ENCODE data around the gene RADIL.

DNA sequence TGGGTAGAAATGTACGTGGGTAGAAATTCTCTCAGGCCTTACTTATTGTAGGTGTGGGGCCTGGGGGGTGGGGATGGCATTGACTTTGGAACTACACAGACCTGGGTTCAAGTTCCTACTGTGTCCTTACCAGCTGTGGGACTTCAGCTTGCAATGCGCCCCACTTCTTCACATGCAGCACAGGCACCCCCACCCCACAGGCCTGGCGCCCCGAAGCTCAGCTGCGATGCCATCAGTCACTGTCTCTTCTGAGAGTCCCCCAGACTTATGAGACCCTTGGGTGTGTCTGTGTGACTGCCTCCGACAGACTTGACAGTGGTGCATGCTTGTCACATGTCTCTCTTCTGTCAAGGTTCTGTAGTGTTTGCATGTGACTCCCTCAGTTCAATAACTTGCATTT is 111.2 kb downstream of the RADIL start:
- TF ChIP-seq, protein P1, sequence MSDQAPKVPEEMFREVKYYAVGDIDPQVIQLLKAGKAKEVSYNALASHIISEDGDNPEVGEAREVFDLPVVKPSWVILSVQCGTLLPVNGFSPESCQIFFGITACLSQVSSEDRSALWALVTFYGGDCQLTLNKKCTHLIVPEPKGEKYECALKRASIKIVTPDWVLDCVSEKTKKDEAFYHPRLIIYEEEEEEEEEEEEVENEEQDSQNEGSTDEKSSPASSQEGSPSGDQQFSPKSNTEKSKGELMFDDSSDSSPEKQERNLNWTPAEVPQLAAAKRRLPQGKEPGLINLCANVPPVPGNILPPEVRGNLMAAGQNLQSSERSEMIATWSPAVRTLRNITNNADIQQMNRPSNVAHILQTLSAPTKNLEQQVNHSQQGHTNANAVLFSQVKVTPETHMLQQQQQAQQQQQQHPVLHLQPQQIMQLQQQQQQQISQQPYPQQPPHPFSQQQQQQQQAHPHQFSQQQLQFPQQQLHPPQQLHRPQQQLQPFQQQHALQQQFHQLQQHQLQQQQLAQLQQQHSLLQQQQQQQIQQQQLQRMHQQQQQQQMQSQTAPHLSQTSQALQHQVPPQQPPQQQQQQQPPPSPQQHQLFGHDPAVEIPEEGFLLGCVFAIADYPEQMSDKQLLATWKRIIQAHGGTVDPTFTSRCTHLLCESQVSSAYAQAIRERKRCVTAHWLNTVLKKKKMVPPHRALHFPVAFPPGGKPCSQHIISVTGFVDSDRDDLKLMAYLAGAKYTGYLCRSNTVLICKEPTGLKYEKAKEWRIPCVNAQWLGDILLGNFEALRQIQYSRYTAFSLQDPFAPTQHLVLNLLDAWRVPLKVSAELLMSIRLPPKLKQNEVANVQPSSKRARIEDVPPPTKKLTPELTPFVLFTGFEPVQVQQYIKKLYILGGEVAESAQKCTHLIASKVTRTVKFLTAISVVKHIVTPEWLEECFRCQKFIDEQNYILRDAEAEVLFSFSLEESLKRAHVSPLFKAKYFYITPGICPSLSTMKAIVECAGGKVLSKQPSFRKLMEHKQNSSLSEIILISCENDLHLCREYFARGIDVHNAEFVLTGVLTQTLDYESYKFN (CRISPR knock-in tag; conservative IDR thresholded peaks at IDR 0.05), result no peak
- no peak for TF ChIP-seq FOXM1 (CRISPR knock-in tag; IDR thresholded peaks at IDR 0.05)
- no peak for TF ChIP-seq KAT8 (CRISPR knock-in tag; IDR thresholded peaks at IDR 0.05)
- TF ChIP-seq, protein P2, sequence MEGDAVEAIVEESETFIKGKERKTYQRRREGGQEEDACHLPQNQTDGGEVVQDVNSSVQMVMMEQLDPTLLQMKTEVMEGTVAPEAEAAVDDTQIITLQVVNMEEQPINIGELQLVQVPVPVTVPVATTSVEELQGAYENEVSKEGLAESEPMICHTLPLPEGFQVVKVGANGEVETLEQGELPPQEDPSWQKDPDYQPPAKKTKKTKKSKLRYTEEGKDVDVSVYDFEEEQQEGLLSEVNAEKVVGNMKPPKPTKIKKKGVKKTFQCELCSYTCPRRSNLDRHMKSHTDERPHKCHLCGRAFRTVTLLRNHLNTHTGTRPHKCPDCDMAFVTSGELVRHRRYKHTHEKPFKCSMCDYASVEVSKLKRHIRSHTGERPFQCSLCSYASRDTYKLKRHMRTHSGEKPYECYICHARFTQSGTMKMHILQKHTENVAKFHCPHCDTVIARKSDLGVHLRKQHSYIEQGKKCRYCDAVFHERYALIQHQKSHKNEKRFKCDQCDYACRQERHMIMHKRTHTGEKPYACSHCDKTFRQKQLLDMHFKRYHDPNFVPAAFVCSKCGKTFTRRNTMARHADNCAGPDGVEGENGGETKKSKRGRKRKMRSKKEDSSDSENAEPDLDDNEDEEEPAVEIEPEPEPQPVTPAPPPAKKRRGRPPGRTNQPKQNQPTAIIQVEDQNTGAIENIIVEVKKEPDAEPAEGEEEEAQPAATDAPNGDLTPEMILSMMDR (CRISPR knock-in tag; IDR thresholded peaks at IDR 0.05), result no peak
- TF ChIP-seq HDAC2 (CRISPR knock-in tag; IDR thresholded peaks at IDR 0.05), result no peak
- no peak for TF ChIP-seq ZBTB21 (CRISPR knock-in tag; IDR thresholded peaks at IDR 0.05)
- TF ChIP-seq EZH2 (conservative IDR thresholded peaks at IDR 0.05; ENCODE audit: low read depth, low read length), result no peak
- no peak for TF ChIP-seq ZNF776 (CRISPR knock-in tag; IDR thresholded peaks at IDR 0.05)
- TF ChIP-seq, protein P3, sequence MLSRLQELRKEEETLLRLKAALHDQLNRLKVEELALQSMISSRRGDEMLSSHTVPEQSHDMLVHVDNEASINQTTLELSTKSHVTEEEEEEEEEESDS (CRISPR knock-in tag; IDR thresholded peaks at IDR 0.05; ENCODE audit: borderline replicate concordance), result no peak
- no peak for TF ChIP-seq ZNF143 (CRISPR knock-in tag; IDR thresholded peaks at IDR 0.05)
- TF ChIP-seq RNF2 (conservative IDR thresholded peaks at IDR 0.05; ENCODE audit: low read depth), result no peak
